Dermis blood vessel endothelial cell (primary cell): ENCODE data around the gene OR7D2. TPM values are rescaled to one million over a fixed set of nuclear protein-coding genes. Genes with fewer than 3 reads are reported as not detected.

Source experiments
- DNase-seq: peaks from one replicate; pipeline ENCODE4 v3.0.0; 2010
- total RNA-seq: library from RNA; depleted of rRNA; stranded (reverse); fragments of >200 nt; gene quantifications from 2 replicates; pipeline ENCODE4 v1.2.3, GENCODE V29; 2014

The OR7D2 gene
- total RNA-seq, 1 donor from 2014 or later = under 0.01 TPM

DNA sequence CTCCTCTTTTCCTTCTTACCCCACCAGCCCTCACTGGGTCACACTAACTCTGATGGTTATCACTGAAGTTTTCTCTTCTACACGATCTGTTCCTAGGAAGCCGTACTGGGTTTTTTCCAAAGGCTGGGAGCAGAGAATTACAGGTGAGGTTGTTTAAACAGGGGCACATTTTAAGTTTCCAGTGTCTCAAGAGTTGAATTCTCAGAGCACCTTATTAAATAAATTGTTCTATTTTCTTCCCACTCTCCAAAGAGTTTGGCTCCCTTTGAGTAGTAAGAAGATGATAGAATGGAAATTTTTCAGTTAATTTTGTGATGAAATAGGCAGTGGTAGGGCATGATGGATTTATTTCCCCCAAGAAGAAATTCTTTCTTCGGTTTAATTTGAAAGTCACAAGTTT is 40.7 kb downstream of the OR7D2 start, which contains the start of gene OR7D4:
TSS of gene OR7D4 (minus strand) at position 101 of the 400 bp plus-strand sequence. CDS start 4,752 bp downstream, outside the sequence.
- no peak for DNase-seq

Other genes starting within 250 kb of the OR7D2 start
- gene MUC16, start 168.6 kb upstream of the OR7D2 start, total RNA-seq = under 0.01 TPM in 1 of 2 replicates, not detected in the other
- not detected in 2 replicates for gene OR1M1, start 91.9 kb upstream of the OR7D2 start, total RNA-seq
- gene OR7G2, start 71.5 kb upstream of the OR7D2 start, total RNA-seq = not detected in 2 replicates
- gene OR7G1, start 63.2 kb upstream of the OR7D2 start, total RNA-seq = not detected in 2 replicates
- gene OR7G3, start 52.0 kb upstream of the OR7D2 start, total RNA-seq = not detected in 2 replicates
- gene ZNF317, start 38.6 kb upstream of the OR7D2 start, total RNA-seq = 15.0 and 17.6 TPM in 2 replicates
- gene OR7D4, start 40.6 kb downstream of the OR7D2 start, total RNA-seq = not detected in 2 replicates
- gene OR7E24, start 72.0 kb downstream of the OR7D2 start, total RNA-seq = not detected in 2 replicates
- 7.2 and 9.4 TPM in 2 replicates for gene ZNF699, start 130.9 kb downstream of the OR7D2 start, total RNA-seq
- gene ZNF559, start 145.2 kb downstream of the OR7D2 start, total RNA-seq = 13.2 and 25.7 TPM in 2 replicates
- gene ZNF177, start 184.0 kb downstream of the OR7D2 start, total RNA-seq = 1.4 and 3.1 TPM in 2 replicates